ENCODE results near the gene KCNN4.

DNA sequence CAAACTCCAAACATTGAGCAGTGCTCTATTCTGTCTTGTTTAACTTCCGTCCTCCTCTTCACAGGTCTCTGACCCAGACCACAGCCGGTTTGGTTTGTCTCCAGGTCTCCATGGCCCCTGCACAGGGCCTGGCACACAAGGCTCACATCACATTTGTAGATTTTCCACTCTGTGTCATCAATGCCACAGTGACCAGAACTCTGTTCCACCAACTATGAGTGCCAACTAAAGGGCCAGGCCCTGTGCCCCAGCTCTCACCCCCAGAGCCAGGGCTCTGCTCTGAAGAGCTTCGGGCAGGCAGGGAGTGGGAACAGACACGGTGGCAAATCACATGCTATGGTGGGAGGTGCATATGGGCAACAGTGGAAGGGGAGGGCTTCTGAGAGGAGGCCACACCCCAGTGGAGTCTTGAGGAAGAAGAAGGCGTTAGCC, 42.0 kb downstream of the KCNN4 start:
- TF ChIP-seq CTCF (conservative IDR thresholded peaks at IDR 0.05; ENCODE audit: low read length) (no peak), EZH2phosphoT487 (IDR thresholded peaks at IDR 0.05; ENCODE audit: borderline replicate concordance, low read depth, low read length) (no peak)
